Measurements from ENCODE around the gene ZNF236. TPM values are rescaled to one million over a fixed set of nuclear protein-coding genes. Genes with fewer than 3 reads are reported as not detected.

The ZNF236 gene
- total and polyA plus RNA-seq, 2 of the 8 experiments (the other 6 are each of a cell fraction or from before 2014, with no cell fraction given): 6.7 to 14.5 TPM

DNA sequence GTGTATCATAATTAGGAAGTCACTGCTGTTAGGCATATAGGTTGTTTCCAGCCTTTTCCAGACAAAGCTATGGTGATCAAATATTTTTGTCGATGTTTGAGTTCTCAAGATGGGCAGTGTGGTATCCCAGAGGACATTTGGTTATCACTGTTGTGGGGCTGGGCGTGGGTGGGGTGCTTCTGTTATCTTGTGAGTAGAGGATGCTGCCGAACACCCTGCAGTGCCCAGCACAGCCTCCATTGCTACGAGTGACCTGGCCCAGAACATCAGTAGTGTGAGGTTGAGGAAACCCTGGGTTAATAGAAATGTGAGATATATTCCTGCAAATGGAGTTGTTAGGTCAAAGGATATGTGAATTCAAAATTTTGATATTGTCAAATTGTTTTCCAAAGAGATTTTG, 33.2 kb downstream of the ZNF236 start (continued):
- TF ChIP-seq, protein P1, sequence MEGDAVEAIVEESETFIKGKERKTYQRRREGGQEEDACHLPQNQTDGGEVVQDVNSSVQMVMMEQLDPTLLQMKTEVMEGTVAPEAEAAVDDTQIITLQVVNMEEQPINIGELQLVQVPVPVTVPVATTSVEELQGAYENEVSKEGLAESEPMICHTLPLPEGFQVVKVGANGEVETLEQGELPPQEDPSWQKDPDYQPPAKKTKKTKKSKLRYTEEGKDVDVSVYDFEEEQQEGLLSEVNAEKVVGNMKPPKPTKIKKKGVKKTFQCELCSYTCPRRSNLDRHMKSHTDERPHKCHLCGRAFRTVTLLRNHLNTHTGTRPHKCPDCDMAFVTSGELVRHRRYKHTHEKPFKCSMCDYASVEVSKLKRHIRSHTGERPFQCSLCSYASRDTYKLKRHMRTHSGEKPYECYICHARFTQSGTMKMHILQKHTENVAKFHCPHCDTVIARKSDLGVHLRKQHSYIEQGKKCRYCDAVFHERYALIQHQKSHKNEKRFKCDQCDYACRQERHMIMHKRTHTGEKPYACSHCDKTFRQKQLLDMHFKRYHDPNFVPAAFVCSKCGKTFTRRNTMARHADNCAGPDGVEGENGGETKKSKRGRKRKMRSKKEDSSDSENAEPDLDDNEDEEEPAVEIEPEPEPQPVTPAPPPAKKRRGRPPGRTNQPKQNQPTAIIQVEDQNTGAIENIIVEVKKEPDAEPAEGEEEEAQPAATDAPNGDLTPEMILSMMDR (IDR thresholded peaks at IDR 0.05; ENCODE audit: control extremely low read depth in 1 of 3, insufficient read depth in 1 of 3, low read depth in 1 of 3, low read length in 3 of 3): no peak
- TF ChIP-seq, protein P2, sequence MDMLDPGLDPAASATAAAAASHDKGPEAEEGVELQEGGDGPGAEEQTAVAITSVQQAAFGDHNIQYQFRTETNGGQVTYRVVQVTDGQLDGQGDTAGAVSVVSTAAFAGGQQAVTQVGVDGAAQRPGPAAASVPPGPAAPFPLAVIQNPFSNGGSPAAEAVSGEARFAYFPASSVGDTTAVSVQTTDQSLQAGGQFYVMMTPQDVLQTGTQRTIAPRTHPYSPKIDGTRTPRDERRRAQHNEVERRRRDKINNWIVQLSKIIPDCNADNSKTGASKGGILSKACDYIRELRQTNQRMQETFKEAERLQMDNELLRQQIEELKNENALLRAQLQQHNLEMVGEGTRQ (IDR thresholded peaks at IDR 0.05; ENCODE audit: low read length): no peak
- TF ChIP-seq CHD2 (IDR thresholded peaks at IDR 0.05; ENCODE audit: low read length) (no peak), KDM4A (IDR thresholded peaks at IDR 0.05; ENCODE audit: low read depth, low read length, severe bottlenecking) (no peak), RFX5 (IDR thresholded peaks at IDR 0.05; ENCODE audit: borderline replicate concordance, low read depth, low read length) (no peak)

Measured in H1 (cell line).